ENCODE data around the gene LDAF1. TPM values are rescaled to one million over a fixed set of nuclear protein-coding genes. Genes with fewer than 3 reads are reported as not detected.

Gene LDAF1
- total and polyA plus RNA-seq, 2 donors (not counting 1 experiment from before 2014, with no cell fraction given) = 11.3 to 21.1 TPM

DNA sequence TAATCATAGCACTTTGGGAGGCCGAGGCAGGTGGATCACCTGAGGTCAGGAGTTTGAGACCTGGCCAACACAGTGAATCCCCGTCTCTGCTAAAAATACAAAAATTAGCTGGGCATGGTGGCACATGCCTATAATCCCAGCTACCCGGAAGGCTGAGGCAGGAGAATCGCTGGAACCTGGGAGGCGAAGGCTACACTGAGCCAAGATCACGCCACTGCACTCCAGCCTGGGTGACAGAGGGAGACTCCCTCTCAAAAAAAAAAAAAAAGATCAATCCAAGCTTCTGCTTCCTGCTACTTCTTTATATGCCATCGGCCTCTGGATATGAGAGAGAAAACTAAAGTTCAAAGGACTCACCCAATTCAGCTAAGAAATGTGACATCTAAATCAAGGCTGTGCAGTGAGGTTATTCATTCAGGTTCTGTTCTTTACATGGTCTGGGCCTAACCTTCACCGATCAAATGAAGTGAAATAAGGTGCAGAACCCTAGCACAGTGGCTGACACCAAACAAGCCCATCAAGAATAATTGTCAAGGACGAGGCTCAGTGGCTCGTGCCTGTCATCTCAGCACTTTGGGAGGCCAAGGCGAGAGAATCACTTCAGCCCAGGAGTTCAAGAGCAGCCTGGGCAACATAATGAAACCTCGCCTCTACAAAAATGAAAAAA is 27.3 kb downstream of the LDAF1 start:
- H2AFZ ChIP-seq (ENCODE audit: insufficient read depth, low read depth, low read length, poor library complexity, severe bottlenecking) = no peak overlapping the region
- intact Hi-C loops (cut with micrococcal nuclease) = no loop called here
- ATAC-seq (ENCODE audit: low read depth) = no peak
- CTCF ChIA-PET = interaction anchor here (0.7 to 6.1 kb wide), 7 partner anchors 11 to 369 kb away, joined by 3 to 65 read pairs (median 3); partner anchors contain the start of gene CRYM
- peaks cover 7 to 15% of the 10 kb centered on the region in 2 donors for H3K4me1 ChIP-seq (ENCODE audit: control insufficient read depth in 2 of 2, insufficient read depth in 2 of 2, low read length in 2 of 2)
- peaks cover 20% of the 10 kb centered on the region for H3K4me1 Mint-ChIP-seq
- no peak overlapping the region for H3K4me2 ChIP-seq (replicated peaks; ENCODE audit: low read depth, low read length, poor library complexity, severe bottlenecking)
- H3K9ac ChIP-seq (ENCODE audit: low read length) = no peak overlapping the region
- no peak for TF ChIP-seq EZH2 (IDR thresholded peaks at IDR 0.05; ENCODE audit: borderline replicate concordance, insufficient read depth, low read depth, low read length, poor library complexity, severe bottlenecking)
- TF ChIP-seq, protein P1, sequence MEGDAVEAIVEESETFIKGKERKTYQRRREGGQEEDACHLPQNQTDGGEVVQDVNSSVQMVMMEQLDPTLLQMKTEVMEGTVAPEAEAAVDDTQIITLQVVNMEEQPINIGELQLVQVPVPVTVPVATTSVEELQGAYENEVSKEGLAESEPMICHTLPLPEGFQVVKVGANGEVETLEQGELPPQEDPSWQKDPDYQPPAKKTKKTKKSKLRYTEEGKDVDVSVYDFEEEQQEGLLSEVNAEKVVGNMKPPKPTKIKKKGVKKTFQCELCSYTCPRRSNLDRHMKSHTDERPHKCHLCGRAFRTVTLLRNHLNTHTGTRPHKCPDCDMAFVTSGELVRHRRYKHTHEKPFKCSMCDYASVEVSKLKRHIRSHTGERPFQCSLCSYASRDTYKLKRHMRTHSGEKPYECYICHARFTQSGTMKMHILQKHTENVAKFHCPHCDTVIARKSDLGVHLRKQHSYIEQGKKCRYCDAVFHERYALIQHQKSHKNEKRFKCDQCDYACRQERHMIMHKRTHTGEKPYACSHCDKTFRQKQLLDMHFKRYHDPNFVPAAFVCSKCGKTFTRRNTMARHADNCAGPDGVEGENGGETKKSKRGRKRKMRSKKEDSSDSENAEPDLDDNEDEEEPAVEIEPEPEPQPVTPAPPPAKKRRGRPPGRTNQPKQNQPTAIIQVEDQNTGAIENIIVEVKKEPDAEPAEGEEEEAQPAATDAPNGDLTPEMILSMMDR (IDR thresholded peaks at IDR 0.05) = no peak
- DNase-seq = no peak
- H3K79me2 ChIP-seq (ENCODE audit: control insufficient read depth, insufficient read depth, low read length) = no peaks in the 10 kb centered on the region
- H3K27me3 ChIP-seq (replicated peaks in 1 of 4; ENCODE audit: control extremely low read depth in 1 of 4, control insufficient read depth in 3 of 4, insufficient read depth in 4 of 4, low read length in 3 of 4) = no peaks in the 10 kb centered on the region
- no peak overlapping the region for H3K4me3 ChIP-seq (ENCODE audit: control extremely low read depth in 1 of 5, extremely low read depth in 1 of 5, insufficient read depth in 1 of 5, low read depth in 2 of 5, low read length in 4 of 5)
- H4K20me1 ChIP-seq (ENCODE audit: control insufficient read depth, insufficient read depth, low read length, poor library complexity, severe bottlenecking) = no peaks in the 10 kb centered on the region
- POLR2A ChIA-PET = no interaction called here
- peaks cover 14% of the 10 kb centered on the region for H3K9me3 Mint-ChIP-seq (ENCODE audit: insufficient read depth)
- peaks cover 0 to 17% (median 14%) of the 10 kb centered on the region in 3 donors for H3K9me3 ChIP-seq (ENCODE audit: control extremely low read depth in 1 of 3, control insufficient read depth in 2 of 3, insufficient read depth in 1 of 3, low read length in 2 of 3)
- 99% methylated on average over 8 of the region's 12 CpGs for WGBS (ENCODE audit: insufficient coverage)
- H3K4me3 Mint-ChIP-seq = no peak overlapping the region
- H3K27ac Mint-ChIP-seq = no peak overlapping the region
- H3K36me3 ChIP-seq (replicated peaks in 1 of 2; ENCODE audit: control extremely low read depth in 1 of 2, control insufficient read depth in 1 of 2, extremely low read depth in 1 of 2, insufficient read depth in 2 of 2, low read length in 1 of 2) = peaks cover 2 to 12% of the 10 kb centered on the region in 2 experiments
- H3K27me3 Mint-ChIP-seq = no peaks in the 10 kb centered on the region
- no peak overlapping the region for H3K27ac ChIP-seq (ENCODE audit: low read length in 2 of 2)

DNA sequence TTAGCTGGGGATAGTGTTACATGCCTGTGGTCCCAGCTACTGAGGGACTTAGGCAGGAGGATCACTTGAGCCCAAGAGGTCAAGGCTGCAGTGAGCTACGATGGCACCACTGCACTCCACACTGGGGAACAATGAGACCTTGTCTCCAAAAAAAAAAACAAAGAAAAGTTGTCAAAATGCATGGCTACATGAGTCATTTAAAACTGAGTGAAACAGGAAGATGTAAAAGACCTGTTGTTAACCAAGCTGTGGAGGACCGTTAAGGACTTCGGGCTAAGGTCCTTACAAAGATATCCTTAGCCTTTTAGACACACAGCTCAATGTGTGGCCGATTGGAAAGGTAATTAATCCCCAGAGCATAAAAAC is 27.8 kb downstream of the LDAF1 start:
- no peaks in the 10 kb centered on the region for H3K79me2 ChIP-seq (ENCODE audit: control insufficient read depth, insufficient read depth, low read length)
- no peak overlapping the region for H3K4me3 Mint-ChIP-seq
- no peak overlapping the region for H3K4me2 ChIP-seq (replicated peaks; ENCODE audit: low read depth, low read length, poor library complexity, severe bottlenecking)
- H2AFZ ChIP-seq (ENCODE audit: insufficient read depth, low read depth, low read length, poor library complexity, severe bottlenecking) = no peak overlapping the region
- no peak overlapping the region for H3K9ac ChIP-seq (ENCODE audit: low read length)
- DNase-seq (no peak), ATAC-seq (ENCODE audit: low read depth) (no peak)
- WGBS (ENCODE audit: insufficient coverage) = 81% methylated on average over 3 of the region's 4 CpGs
- H3K27ac ChIP-seq (ENCODE audit: low read length in 2 of 2) = no peak overlapping the region
- no peaks in the 10 kb centered on the region for H4K20me1 ChIP-seq (ENCODE audit: control insufficient read depth, insufficient read depth, low read length, poor library complexity, severe bottlenecking)
- intact Hi-C loops (cut with micrococcal nuclease) = no loop called here
- no peak overlapping the region for H3K27ac Mint-ChIP-seq
- H3K36me3 ChIP-seq (replicated peaks in 1 of 2; ENCODE audit: control extremely low read depth in 1 of 2, control insufficient read depth in 1 of 2, extremely low read depth in 1 of 2, insufficient read depth in 2 of 2, low read length in 1 of 2) = peaks cover 2 to 6% of the 10 kb centered on the region in 2 experiments
- H3K27me3 ChIP-seq (replicated peaks in 1 of 4; ENCODE audit: control extremely low read depth in 1 of 4, control insufficient read depth in 3 of 4, insufficient read depth in 4 of 4, low read length in 3 of 4) = no peaks in the 10 kb centered on the region
- H3K4me1 ChIP-seq (ENCODE audit: control insufficient read depth in 2 of 2, insufficient read depth in 2 of 2, low read length in 2 of 2) = peaks cover 7 to 15% of the 10 kb centered on the region in 2 donors
- POLR2A ChIA-PET = no interaction called here
- no peaks in the 10 kb centered on the region for H3K27me3 Mint-ChIP-seq
- no peak overlapping the region for H3K4me3 ChIP-seq (ENCODE audit: control extremely low read depth in 1 of 5, extremely low read depth in 1 of 5, insufficient read depth in 1 of 5, low read depth in 2 of 5, low read length in 4 of 5)
- H3K9me3 Mint-ChIP-seq (ENCODE audit: insufficient read depth) = peaks cover 14% of the 10 kb centered on the region
- H3K9me3 ChIP-seq (ENCODE audit: control extremely low read depth in 1 of 3, control insufficient read depth in 2 of 3, insufficient read depth in 1 of 3, low read length in 2 of 3) = peaks cover 0 to 17% (median 14%) of the 10 kb centered on the region in 3 donors
- H3K4me1 Mint-ChIP-seq = peaks cover 20% of the 10 kb centered on the region
- CTCF ChIA-PET = interaction anchor here (0.7 to 6.1 kb wide), 6 partner anchors 11 to 369 kb away, joined by 3 to 65 read pairs (median 4); partner anchors contain the start of gene CRYM
- TF ChIP-seq, protein P1 (IDR thresholded peaks at IDR 0.05) = no peak
- TF ChIP-seq EZH2 (IDR thresholded peaks at IDR 0.05; ENCODE audit: borderline replicate concordance, insufficient read depth, low read depth, low read length, poor library complexity, severe bottlenecking) = no peak
